ENCODE results near the gene WWC2. TPM values are rescaled to one million over a fixed set of nuclear protein-coding genes. Genes with fewer than 3 reads are reported as not detected.

Gene WWC2
- total and polyA plus RNA-seq, 2 experiments from 2014 or later: 18.8 to 30.2 TPM

GRCh38 chr4:183180096-183180495 lies 81.0 kb downstream of the WWC2 start:
- TF ChIP-seq, protein P1, sequence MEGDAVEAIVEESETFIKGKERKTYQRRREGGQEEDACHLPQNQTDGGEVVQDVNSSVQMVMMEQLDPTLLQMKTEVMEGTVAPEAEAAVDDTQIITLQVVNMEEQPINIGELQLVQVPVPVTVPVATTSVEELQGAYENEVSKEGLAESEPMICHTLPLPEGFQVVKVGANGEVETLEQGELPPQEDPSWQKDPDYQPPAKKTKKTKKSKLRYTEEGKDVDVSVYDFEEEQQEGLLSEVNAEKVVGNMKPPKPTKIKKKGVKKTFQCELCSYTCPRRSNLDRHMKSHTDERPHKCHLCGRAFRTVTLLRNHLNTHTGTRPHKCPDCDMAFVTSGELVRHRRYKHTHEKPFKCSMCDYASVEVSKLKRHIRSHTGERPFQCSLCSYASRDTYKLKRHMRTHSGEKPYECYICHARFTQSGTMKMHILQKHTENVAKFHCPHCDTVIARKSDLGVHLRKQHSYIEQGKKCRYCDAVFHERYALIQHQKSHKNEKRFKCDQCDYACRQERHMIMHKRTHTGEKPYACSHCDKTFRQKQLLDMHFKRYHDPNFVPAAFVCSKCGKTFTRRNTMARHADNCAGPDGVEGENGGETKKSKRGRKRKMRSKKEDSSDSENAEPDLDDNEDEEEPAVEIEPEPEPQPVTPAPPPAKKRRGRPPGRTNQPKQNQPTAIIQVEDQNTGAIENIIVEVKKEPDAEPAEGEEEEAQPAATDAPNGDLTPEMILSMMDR (IDR thresholded peaks at IDR 0.05; ENCODE audit: low read depth, low read length): no peak
- peaks cover 14% of the 10 kb centered on the region for H3K4me1 ChIP-seq (ENCODE audit: low read depth)
- no peaks in the 10 kb centered on the region for H3K9me3 ChIP-seq (ENCODE audit: low read depth)
- no peak overlapping the region for H3K4me3 ChIP-seq
- H3K36me3 ChIP-seq: no peaks in the 10 kb centered on the region
- no peak overlapping the region for H3K27ac ChIP-seq
- no peaks in the 10 kb centered on the region for H3K27me3 ChIP-seq
- no peak for DNase-seq (ENCODE audit: low read depth in 1 of 2, low spot score in 1 of 2)

DNA sequence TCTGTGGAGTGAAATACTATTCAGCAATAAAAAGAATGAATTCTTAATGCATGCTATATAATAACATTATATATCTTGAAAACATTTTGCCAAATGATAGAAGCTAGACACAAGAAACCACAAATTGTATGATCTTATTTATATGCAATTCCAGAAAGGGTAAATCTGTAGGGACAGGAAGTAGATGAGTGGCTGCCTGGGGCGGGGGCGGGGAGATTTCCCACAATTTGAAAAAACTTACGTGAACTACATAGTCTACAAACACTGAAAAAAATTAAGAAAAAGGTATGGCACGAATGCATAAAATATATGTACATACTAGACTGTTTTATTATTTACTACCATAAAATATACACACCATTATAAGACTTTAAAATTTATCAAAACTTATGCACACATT lies 81.6 kb downstream of the WWC2 start:
- Histone ChIP-seq H3K9me3 (ENCODE audit: low read depth) (no peaks in the 10 kb centered on the region), H3K4me1 (ENCODE audit: low read depth) (peaks cover 11% of the 10 kb centered on the region), H3K27me3 (no peaks in the 10 kb centered on the region), H3K4me3 (no peak overlapping the region), H3K36me3 (no peaks in the 10 kb centered on the region), H3K27ac (no peak overlapping the region)
- TF ChIP-seq, protein P1 (IDR thresholded peaks at IDR 0.05; ENCODE audit: low read depth, low read length): no peak
- DNase-seq (ENCODE audit: low read depth in 1 of 2, low spot score in 1 of 2): no peak

DNA sequence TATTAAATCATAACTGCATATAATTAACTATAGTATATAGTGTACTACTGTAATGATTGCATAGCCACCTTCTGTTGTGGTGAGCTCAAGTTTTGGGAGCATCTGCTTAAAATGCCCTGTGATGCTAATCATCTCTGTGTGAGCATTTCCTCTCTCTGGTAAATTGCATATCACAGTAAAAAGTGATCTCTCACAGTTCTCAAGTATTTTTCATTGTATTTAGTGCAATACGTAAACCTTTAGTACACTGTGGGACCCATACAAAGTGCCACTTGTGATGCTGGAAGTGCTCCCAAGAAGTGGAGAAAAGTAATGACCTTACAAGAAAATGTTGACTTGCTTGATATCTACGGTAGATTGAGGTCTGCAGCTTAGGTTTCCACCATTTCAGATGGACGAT lies 82.0 kb downstream of the WWC2 start:
- H3K27ac ChIP-seq: no peak overlapping the region
- no peaks in the 10 kb centered on the region for H3K9me3 ChIP-seq (ENCODE audit: low read depth)
- H3K4me1 ChIP-seq (ENCODE audit: low read depth): peaks cover 6% of the 10 kb centered on the region
- H3K36me3 ChIP-seq: no peaks in the 10 kb centered on the region
- no peak for DNase-seq (ENCODE audit: low read depth in 1 of 2, low spot score in 1 of 2)
- no peak overlapping the region for H3K4me3 ChIP-seq
- TF ChIP-seq, protein P1 (IDR thresholded peaks at IDR 0.05; ENCODE audit: low read depth, low read length): no peak
- H3K27me3 ChIP-seq: no peaks in the 10 kb centered on the region

DNA sequence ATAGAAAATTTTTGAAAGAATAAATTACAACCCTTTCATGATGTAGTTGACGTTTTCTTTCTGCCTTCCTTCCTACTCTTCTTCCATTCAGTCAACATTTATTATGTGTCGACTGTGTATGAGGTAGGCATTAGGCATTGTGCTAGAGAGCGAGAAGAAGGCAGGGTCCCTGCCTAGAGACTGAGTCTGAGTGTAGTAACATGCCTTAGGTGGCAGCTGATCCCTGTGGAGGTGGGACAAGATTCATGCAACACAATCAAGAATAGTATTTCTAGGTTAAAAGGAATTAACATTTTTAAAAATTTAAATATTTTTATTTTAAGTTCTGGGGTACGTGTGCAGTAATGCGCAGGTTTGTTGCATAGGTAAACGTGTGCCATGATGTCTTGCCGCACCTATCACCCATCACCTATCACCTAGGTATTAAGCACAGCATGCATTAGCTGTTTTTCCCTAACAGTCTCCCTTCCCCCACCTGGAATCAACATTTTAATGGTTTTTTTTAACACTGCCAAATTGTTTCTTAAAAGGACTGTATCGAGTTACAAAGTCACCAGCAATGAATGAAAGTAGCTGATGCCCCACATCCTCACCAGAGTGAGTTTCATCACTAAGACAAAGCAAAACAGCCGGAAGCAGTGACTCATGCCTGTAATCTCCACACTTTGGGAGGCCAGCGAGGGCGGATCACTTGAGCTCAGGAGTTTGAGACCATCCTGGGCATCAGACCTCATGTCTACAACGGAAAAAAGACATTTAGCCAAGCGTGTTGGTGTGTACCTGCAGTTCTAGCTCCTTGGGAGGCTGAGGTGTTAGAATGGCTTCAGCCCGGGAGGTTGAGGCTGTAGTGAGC lies 84.0 kb downstream of the WWC2 start:
- Histone ChIP-seq H3K4me1 (ENCODE audit: low read depth) (peaks cover 3% of the 10 kb centered on the region), H3K36me3 (no peaks in the 10 kb centered on the region), H3K27me3 (no peaks in the 10 kb centered on the region), H3K9me3 (ENCODE audit: low read depth) (no peaks in the 10 kb centered on the region), H3K4me3 (no peak overlapping the region), H3K27ac (no peak overlapping the region)
- DNase-seq (ENCODE audit: low read depth in 1 of 2, low spot score in 1 of 2): peak; percentile 33 to 93
- TF ChIP-seq, protein P1 (IDR thresholded peaks at IDR 0.05; ENCODE audit: low read depth, low read length): no peak

GRCh38 chr4:183183906-183184535 lies 85.0 kb downstream of the WWC2 start:
- H3K4me3 ChIP-seq: no peak overlapping the region
- no peak overlapping the region for H3K27ac ChIP-seq
- H3K4me1 ChIP-seq (ENCODE audit: low read depth): peaks cover 3% of the 10 kb centered on the region
- H3K27me3 ChIP-seq: no peaks in the 10 kb centered on the region
- no peaks in the 10 kb centered on the region for H3K36me3 ChIP-seq
- TF ChIP-seq, protein P1 (IDR thresholded peaks at IDR 0.05; ENCODE audit: low read depth, low read length): no peak
- no peaks in the 10 kb centered on the region for H3K9me3 ChIP-seq (ENCODE audit: low read depth)
- DNase-seq (ENCODE audit: low read depth in 1 of 2, low spot score in 1 of 2): no peak

All from cardiac muscle cell (in vitro differentiated cells and primary cell).